GM19463 (cell line): ENCODE measurements around the gene SYNE4.

Experiments
- ATAC-seq: cut with Tn5 transposase; IDR thresholded peaks from one replicate; pipeline ENCODE4 v1.9.1; 2021; ENCODE audit warnings: mild to moderate bottlenecking, moderate library complexity; ENCODE audit not compliant: unreplicated experiment

SYNE4 gene

DNA sequence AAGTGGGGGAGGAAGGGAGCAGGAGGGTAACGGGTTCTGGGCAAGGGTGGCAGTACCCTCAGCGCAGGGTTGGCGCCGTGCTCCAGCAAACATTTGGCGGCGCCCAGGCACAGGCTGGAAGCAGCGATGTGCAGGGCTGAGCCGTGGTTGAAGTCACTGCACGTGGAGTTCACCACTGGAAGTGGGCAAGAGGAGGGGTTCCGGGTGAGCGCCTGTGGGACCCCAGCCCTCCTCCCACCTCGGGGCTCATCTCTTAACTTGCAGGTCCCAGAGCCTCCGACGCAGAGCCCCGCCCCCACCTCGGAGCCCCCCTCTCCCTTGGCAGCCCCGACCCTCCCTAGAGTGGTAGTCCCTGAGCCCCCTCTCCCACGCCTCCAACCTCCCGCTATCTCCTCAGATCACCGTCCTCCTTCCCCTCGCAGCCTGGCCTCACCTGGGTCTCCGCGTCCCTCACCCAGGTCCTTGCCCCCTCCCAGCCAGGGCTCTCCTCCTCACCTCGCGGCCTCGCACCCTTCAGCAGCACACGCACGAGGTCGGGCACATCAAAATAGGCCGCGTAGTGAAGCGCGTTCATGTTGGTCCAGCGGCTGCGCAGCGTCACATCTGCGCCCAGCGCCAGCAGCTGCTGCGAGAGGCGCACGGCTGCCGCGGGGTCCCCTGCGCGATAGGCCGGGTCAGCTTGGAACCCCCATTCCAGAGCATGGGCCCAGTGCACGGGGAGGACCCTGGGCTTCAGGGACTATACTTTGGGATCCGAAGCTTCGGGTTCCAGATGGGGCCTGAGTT, 17.7 kb upstream of the SYNE4 start:
- no peak for ATAC-seq

DNA sequence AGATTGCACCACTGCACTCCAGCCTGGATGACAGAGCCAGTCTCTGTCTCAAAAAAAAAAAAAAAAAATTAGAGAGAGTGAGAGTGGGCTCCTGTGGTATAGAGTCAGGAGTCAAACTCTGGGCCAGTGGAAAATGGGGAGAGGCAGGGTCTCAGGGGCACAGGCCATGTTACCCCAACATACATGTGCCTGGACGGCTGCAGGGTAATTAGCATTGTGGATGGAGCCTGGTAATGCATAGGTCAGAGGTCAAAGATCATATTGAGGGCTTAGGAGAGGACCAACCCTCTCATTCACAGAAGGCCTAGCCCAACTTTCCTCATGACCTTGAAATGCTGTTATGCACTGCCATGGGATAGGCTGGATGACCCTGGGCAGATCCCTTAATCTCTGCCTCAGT, 16.9 kb upstream of the SYNE4 start:
- no peak for ATAC-seq

DNA sequence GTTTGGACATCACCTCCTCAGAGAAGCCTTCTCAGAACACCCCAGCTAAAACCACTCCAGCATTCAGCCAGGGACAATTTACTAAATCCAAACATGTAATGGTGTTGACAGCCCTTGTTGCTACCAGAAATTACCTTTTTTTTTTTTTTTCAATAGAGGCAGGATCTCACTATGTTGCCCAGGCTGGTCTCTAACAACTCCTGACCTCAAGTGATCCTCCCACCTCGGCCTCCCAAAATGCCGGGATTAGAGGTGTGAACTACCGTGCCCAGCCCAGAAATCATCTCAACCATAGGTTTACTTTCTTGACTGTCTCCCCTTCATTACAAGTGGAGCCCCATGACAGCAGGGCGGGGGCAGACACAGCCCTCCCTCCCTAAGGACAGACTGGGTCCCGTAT, 14.8 kb upstream of the SYNE4 start:
- ATAC-seq, result no peak

DNA sequence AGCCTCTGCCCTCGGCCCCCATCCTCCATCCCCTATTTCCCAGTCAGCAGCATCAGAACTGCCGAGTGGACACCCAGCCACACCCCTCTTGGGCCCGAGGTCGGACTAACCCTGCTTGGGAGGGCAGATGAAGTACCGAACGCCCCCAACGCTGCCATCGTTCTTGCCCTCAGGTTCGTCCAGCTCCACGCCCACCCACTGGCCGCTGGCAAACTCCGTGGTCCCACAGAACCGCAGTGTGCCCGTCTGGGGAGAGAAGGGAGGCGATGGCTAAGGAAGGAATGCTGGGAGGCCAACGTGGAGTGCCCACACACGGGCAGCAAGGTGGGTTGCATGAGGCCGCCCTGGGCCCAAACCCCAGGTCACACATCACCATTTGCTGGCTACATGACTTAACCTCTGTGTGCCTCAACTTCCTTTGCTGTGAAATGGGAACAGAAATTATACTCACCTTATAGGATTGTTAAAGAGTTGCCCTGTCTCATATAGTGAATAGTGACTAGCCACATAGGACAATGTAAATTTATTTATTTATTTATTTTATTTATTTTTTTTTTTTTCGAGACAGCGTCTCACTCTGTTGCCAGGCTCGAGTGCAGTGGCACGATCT, 10.6 kb upstream of the SYNE4 start:
- no peak for ATAC-seq

DNA sequence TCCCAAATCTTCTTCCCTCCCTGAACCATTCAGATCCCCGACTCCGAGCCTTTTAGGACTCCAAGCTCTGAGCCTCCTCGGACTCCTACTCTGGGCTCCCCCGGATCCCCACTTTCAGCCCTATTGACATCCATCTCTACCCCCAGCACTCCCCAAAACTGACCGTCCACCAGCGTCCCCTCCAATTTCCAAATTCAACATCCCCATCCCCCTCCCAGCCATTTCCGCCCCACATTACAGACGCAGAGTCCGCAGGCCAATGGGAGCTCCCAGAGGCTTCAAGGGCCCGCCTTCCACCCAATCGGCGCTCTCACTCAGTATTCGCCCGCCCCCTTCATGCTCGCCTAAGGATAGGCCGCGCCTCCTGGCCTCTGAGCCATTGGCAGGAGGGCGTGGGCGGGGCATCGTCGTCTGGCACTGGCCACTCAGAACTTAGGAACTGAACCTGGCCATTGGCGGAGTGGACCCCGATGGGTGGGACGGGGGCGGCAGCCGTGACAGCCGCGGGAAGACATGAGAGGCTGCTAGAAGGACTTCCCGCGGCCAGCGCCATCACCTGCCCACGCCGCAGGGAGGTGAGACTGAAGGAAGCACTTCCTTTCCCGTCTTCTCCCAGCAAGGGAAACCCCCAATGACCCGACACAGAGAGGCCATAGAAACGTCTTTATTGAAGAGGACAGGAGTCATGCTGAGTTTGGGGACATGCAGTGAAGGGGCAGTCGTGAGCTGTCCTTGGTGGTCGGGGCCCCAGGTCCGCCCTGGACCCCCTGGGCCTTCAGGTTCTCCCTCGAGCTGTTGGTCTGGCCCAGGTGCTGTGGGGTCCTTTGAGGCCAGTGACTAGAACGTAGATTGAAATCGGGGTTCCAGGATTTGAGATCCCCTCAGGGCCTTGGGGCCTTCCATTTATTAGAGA, 5.7 kb upstream of the SYNE4 start, which contains the start of gene ALKBH6:
Gene ALKBH6, minus strand, starts transcription at position 202 of the 913 bp plus-strand sequence. CDS start 816 bp downstream, outside the sequence.
- ATAC-seq, result peak; percentile 98

DNA sequence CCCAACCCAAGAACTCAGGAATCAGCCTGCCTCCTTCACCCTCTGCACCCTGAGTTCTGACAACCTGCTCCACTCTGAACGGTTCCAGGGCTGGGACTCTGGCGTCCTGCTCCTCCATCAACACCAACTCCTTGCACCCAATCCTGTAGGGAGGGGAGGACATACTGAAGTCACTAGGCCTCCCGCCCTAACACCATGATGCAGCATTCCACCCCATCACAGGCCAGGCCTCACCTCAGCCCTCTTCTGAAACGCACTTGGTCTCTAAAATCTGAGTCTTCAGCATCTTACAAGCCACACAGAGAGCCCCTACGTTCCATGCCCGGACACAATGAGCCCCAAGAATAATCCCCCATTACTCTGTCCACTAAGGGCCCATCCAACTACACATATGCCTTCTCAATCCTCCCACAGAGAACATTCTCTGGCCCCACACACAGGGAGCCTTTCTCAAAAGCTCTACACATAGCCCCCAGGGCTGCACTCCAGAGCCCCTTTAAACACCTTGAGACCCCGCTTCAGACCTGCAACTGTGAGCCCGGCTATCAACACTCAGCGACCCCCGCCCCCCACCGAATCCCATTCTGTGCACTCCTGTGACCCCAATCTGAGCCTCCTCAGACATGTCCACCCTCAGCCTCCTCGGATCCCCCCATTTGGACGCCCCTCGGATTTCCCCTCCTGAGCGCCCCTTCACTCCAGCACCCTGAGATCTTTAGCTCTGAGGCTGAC, 4.8 kb upstream of the SYNE4 start:
- no peak for ATAC-seq

DNA sequence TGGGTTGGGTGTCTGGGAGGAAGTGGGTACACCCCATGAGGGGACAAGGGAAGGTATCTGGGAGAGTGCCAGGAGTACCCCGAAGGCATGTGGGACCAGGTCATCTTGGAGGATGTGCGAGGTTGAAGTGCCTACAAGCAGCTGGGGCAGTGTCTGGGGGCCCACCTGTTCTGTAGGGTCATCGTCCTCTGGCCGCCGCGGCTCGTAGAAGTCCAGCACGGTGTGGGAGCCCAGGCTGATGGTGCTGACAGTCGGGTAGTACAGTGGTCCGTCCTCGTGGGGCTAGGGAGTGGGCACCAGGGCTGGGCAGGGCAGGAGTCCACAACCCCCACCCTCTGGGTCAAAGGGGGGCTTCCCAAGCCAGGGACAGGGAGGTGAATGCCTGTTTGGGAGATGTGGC, 1.8 kb upstream of the SYNE4 start:
- no peak for ATAC-seq

DNA sequence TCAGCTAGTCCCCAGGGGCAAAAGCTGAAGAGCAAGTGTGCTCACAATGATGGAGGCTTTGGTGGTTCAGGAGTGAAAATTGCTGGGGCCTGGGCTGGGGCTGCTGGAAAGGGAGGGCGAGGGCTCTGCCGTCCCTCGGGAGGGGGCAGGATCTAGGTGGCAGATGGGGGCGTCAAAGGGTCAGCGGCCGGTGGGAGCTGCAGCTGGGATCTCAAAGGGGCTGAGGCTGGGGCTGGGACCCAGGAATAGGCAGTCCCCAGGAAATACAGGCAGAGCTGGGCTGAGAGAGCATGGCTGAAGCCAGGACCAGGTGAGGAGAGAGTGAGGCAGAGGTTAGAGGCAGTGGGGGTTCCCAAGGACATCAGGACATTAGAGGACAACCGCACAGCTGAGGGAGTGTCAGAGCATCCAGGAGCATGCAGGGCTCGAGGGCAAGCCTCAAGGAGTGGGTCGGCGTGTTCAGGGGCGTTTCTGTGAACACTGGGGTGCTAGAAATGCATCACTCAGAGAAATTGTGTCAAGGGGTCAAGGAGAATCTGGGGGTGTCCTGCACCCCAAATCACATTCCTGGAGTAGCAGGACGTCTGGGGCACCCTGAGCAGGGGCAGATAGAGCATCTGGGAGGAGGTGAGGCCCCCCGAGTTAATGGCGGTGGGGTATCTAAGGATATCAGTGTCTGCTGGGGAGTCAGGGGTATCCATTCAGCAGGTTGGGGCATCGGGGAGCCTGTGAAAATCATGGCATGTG, 1.2 kb upstream of the SYNE4 start:
- no peak for ATAC-seq

DNA sequence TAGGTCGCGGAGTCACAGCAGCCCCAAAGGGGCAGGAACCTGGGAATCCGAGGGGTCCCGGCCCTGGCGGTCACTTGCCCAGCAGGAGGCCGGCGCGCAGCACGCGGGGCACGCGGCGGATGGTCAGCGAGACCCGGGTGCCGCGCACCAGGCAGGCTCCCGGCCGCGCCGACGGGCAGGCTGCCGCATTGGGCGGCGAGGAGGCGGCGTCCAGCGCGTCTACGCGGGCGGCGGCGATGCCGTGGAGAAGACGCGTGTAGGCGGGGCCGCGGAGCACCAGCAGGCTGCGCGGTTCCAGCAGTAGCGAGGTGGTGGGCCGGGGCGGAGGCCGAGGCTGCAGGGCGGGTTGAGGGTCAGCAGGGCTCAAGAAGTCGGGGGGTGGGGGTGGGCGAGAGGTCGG, 607 bp upstream of the SYNE4 start:
- ATAC-seq, result no peak

DNA sequence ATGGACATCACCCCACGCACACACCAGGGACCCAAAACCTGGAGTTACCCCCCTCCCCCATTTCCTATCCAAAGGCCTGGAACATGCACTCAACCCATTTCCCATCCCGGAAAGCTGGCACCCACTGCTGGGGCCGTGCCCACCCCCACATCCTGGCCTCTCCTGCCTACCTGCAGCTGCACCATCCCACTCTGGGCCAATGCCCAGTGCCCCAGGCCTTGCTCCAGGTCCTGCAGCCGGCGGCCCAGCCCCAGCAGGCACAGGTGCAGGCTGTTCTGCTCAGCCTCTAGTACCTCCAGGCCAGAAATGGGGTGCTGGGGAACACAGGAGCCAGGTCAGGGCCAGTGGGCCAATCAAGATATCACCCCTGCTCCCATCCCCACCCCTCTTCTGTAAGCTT, 1.7 kb downstream of the SYNE4 start:
- ATAC-seq, result no peak

DNA sequence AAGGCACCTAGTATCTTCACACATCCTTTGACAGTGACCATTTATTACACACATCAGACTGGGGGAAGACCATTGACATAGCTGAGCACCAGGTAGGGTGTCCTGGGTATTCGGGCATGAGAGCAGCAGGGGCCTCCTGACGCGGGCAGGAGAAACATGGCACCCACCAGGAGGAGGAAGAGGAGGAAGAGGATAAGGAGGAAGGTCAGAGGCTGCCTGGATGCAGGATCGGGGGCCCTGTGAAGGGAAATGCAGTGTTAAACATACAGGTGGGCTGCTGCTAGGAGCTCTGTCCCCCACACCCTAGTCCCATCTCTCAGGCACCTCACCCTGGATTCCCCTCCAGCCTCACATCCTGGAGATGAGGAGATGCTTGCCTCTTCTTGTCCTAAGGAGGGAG, 5.3 kb downstream of the SYNE4 start:
- no peak for ATAC-seq

DNA sequence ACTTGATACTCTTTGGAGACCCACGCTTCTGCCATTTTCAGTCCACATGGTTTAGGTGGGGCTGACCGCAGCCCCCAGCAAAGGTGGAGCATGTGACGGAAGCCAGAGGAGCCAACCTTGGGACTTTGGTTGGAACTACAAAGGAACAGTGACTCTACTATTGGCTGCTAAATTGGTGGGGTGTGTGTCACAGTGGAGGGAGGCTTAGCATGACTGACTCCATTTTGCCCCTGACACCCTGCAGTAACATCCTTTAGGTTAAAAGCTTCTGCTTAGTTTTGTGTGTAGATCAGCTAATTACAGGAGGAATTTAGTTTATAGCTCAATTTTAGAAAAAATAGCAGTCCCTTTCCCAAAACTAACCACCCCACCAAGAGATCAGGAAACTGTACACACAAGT, 7.0 kb downstream of the SYNE4 start:
- no peak for ATAC-seq

DNA sequence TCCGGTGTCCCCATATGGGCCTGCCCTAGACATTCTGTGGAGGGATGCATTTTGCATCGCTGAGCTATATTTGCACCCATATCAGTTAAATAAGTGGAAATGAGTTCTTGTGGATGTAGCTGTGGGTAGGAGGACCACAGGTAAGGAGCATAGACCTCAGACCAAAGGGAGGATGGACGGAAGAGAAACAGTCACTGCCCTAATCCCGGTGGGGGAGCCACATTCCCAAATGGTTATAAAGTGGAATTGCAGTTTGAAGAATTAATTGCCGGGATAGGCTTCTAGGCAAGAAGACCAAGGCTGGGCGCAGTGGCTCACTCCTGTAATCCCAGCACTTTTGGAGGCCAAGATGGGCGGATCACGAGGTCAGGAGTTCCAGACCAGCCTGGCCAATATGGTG, 11.8 kb downstream of the SYNE4 start:
- ATAC-seq, result no peak

DNA sequence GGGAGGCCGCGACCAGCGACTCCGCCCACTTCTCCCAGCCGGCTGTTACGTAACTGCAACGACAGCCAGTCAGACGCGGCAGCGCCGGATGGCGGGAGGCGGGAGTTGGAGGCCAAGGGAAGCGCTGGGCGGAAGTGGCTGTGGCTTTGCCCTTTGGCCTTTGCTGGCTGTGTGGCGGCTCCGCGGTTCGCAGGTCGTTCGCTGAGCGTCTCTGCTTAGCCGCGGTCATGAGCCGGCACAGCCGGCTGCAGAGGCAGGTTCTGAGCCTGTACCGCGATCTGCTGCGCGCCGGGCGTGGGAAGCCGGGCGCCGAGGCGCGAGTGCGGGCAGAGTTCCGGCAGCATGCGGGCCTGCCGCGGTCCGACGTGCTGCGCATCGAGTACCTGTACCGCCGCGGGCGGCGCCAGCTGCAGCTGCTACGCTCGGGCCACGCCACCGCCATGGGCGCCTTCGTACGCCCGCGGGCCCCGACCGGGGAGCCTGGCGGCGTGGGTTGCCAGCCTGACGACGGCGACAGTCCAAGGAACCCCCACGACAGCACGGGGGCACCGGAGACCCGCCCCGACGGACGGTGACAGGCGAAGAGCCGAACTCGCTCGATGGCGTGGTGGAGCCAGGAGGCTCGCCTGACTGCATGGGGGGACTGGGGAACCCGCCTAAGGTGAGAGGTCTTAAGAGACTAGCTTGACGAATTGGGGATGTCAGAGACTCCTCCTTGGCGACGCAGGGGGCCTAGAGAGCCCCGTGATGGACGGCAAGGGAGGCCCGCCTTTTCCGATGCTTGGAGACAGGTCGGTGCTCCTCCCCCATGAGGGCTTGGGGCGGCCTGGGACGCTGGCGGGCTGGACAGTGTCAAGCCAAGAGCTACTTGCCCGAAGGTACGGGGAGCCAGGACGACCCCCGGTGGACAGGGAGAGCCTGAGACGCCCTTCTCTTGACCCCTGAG, 13.3 kb downstream of the SYNE4 start, which contains the start of gene SDHAF1:
Gene SDHAF1, plus strand, starts transcription at position 141 of the 946 bp plus-strand sequence. Its CDS starts 87 bp downstream, at position 228.
- peak; percentile 86 for ATAC-seq

DNA sequence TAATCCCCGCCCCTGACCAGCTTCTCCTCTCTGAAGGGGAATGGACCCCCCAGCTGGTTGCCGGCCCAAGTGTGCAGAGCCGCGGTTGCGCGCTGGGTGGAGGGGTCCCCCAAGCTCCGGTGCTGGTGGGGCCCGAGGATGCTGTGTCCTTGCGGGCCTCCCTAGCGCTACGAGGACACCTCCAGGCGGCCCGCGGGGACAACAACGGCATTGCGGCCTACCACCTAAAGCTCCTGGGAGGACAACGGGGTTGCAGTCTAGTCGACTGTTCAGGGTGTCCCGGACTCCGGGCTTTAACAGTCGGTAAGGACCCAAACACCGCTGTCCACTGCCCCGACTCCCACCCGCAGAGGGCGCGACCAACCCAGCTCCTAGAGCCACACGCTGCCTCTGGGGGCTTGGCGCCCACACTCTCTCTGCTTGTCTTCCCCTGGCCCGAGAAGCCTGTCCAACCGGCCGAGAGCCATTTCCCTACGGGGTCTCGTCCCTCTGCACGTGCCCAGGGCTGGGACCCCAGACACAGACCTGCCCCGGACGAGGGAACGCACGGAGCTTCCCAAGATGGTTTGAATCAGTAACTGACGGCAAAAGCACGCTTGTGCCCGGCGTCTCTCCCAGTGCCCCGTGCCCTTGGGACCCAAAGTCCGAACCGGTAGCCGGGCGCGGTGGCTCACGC, 14.6 kb downstream of the SYNE4 start:
- no peak for ATAC-seq

DNA sequence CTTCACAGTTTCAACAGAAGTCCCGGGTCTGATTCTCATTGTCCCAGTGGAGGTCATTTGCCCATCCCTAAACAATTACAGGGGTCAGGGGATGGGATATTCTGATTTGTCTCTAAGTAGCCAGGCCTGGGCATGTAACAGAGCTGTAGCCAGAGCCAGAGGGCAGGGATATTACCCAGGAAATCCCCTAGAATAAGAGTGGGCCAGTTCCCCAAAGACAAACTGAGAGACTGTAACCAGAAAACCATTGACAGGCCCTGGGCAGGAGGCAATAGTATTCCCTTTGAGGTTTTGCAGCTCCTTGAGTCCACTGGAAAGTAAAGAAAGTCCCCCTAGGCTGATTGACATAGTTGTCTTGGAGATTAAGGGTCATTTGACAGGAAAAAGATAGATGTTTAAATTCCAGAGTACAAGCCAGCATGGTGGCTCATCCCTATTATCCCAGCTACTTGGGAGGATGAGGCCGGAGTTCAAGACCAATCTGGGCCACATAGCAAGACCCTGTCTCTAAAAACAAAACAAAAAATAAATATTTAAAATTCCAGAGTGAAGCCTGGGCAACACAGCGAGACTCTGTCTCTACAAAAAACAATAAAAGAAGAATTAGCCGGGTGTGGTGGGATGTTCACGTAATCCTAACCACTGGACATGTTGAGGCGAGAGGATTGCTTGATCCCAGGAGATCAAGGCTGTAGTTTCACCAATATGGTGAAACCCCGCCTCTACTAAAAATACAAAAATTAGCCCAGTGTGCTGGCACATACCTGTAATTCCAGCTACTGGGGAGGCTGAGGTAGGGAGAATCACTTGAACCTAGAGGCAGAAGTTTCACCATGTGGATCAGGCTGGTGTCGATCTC, 15.5 kb downstream of the SYNE4 start:
- no peak for ATAC-seq

DNA sequence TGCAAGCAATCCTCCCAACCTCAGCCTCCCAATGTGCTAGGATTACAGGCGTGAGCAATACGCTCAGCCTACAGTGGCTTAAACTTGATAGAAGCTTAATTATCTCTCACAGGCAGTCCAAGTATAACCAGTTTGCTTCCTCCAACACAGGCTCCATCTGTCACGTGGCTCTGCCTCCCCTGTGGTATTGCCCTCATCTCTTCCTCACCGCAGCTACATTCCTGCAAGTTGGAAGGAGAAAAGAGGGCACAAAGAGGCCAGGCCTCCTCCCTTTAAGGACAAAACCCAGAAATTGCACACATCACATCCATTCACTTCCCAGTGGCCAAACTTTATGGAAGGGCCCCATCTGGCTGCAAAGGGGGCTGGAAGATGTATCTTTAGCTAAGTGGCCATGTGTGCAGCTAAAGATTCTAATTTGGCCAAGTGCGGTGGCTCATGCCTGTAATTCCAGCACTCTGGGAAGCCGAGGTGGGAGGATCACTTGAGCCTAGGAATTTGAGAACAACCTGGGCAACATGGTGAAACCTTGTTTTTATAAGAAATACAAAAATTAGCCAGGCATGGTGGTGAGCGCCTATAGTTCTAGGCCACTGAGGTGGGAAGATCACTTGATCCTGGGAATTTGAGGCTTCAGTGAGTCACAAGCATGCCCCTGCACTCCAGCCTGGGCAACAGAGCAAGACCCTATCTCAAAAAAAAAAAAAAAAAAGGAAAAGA, 16.7 kb downstream of the SYNE4 start:
- ATAC-seq, result no peak
